GM12878 (cell line): Measurements from ENCODE around the gene HRC. TPM values are rescaled to one million over a fixed set of nuclear protein-coding genes. Genes with fewer than 3 reads are reported as not detected.

Experiments used
- ATAC-seq: fragments of 200-7000 bp; cut with Tn5 transposase; 3 replicates; pipeline ENCODE4 v1.9.1; 2020; ENCODE audit warnings: mild to moderate bottlenecking, moderate library complexity
- BruUV-seq: library from RNA; stranded (reverse); fragments of 400-500 nt; replicated peaks from 2 replicates; lab custom pipeline; 2021; lab: Mats Ljungman, UMichigan
- CTCF ChIA-PET: fragments of 300-600 bp; sonication (Branson Sonifier 250); formaldehyde crosslinking; extraction: SDS; loops from one replicate; lab custom pipeline; 2021; ENCODE audit warnings: inconsistent platforms; lab: Yijun Ruan, JAX
- POLR2A ChIA-PET: fragments of 350-600 bp; formaldehyde crosslinking; extraction: SDS; loops from one replicate; lab custom pipeline; 2021; ENCODE audit warnings: inconsistent platforms; lab: Charles Lee
- RAD21 ChIA-PET: fragments of 300-600 bp; sonication (Branson Sonifier 250); formaldehyde crosslinking; loops from one replicate; lab custom pipeline; 2023; ENCODE audit warnings: antibody characterized with exemption; ENCODE audit not compliant: unreplicated experiment; lab: Charles Lee
- SMC1A ChIA-PET: fragments of 300-600 bp; sonication (Branson Sonifier 250); formaldehyde crosslinking; loops from one replicate; lab custom pipeline; 2023; ENCODE audit not compliant: unreplicated experiment, uncharacterized antibody; lab: Charles Lee
- DNase-seq: peaks from one replicate; pipeline ENCODE4 v3.0.0-alpha.2; 2011; ENCODE audit warnings: low read depth, low spot score
- FAIRE-seq: peaks from 3 replicates; lab custom pipeline; 2011; peaks lifted over from hg19 to GRCh38; lab: Jason Lieb, UNC
- H2AFZ ChIP-seq: 2 replicates; pipeline ENCODE4 v1.6.0; 2011; ENCODE audit warnings: low read depth, low read length, control low read depth; ENCODE audit not compliant: control insufficient read depth
- H3K27ac ChIP-seq: 2 replicates; pipeline ENCODE4 v1.5.1; 2011; ENCODE audit warnings: control low read depth; ENCODE audit not compliant: control insufficient read depth, insufficient read depth
- H3K27me3 ChIP-seq, 2 experiments: replicated peaks in 1 of 2; 2 replicates each; pipeline versions ENCODE4 v1.6.0 to v1.6.1; 2011; ENCODE audit warnings: low read length in 1 of 2; ENCODE audit not compliant: control insufficient read depth in 2 of 2, insufficient read depth in 2 of 2
- H3K36me3 ChIP-seq, 2 experiments: 2 replicates each; pipeline ENCODE4 v1.5.1; 2011; ENCODE audit warnings: low read length in 1 of 2; ENCODE audit not compliant: control insufficient read depth in 2 of 2, insufficient read depth in 2 of 2
- H3K4me1 ChIP-seq: 2 replicates; pipeline ENCODE4 v1.6.1; 2011; ENCODE audit warnings: mild to moderate bottlenecking, low read length, moderate library complexity, mixed read lengths; ENCODE audit not compliant: control insufficient read depth, insufficient read depth
- H3K4me2 ChIP-seq: 2 replicates; pipeline ENCODE4 v1.6.0; 2011; ENCODE audit warnings: control low read depth; ENCODE audit not compliant: control insufficient read depth, insufficient read depth
- H3K4me3 ChIP-seq: fragments of 200-600 bp; sonication (generic); 2 replicates; pipeline ENCODE4 v1.5.1; 2016
- H3K79me2 ChIP-seq: 2 replicates; pipeline ENCODE4 v1.6.0; 2011; ENCODE audit warnings: low read length; ENCODE audit not compliant: control insufficient read depth, insufficient read depth
- H3K9ac ChIP-seq: 2 replicates; pipeline ENCODE4 v1.8.0; 2011; ENCODE audit warnings: low read length, control low read depth, mixed read lengths; ENCODE audit not compliant: control insufficient read depth, insufficient read depth
- H3K9me3 ChIP-seq: replicated peaks from 3 replicates; pipeline ENCODE4 v1.5.1; 2011; ENCODE audit warnings: mild to moderate bottlenecking, low read length; ENCODE audit not compliant: control insufficient read depth, insufficient read depth
- H4K20me1 ChIP-seq: 2 replicates; pipeline ENCODE4 v1.6.0; 2011; ENCODE audit not compliant: control insufficient read depth, insufficient read depth
- E4F1 ChIP-seq: fragments of 450-650 bp; IDR thresholded peaks from 2 replicates; pipeline ENCODE4 v1.6.1; 2018; ENCODE audit warnings: borderline replicate concordance, mild to moderate bottlenecking; ENCODE audit not compliant: partially characterized antibody
- IKZF1 ChIP-seq: fragments of 450-650 bp; conservative IDR thresholded peaks from 2 replicates; pipeline ENCODE4 v1.6.1; 2017; ENCODE audit warnings: antibody characterized with exemption, mild to moderate bottlenecking
- LARP7 ChIP-seq: fragments of 450-650 bp; IDR thresholded peaks from 2 replicates; pipeline ENCODE4 v1.6.1; 2017; ENCODE audit warnings: mild to moderate bottlenecking
- MTA2 ChIP-seq: fragments of 450-650 bp; IDR thresholded peaks from 2 replicates; pipeline ENCODE4 v1.6.1; 2016; ENCODE audit warnings: low read depth, mild to moderate bottlenecking, moderate library complexity
- POLR2AphosphoS5 ChIP-seq: IDR thresholded peaks from 2 replicates; pipeline ENCODE4 v1.6.1; 2011; ENCODE audit warnings: mild to moderate bottlenecking, low read length, inconsistent platforms
- POU2F2 ChIP-seq: IDR thresholded peaks from 3 replicates; pipeline ENCODE4 v1.6.1; 2011; ENCODE audit warnings: low read depth, mild to moderate bottlenecking, low read length, borderline replicate concordance
- STAT3 ChIP-seq: IDR thresholded peaks from 2 replicates; pipeline ENCODE4 v1.6.1; 2011; ENCODE audit warnings: low read depth, low read length, improper control_type of control experiment
- WGBS: methylation state at CpG from one replicate; pipeline ENCODE4 v1.1.6; 2016; ENCODE audit warnings: low lambda C conversion rate; ENCODE audit not compliant: insufficient replicate concordance, insufficient coverage; ENCODE audit errors: missing lambda C conversion rate; 5-methylcytosine and 5-hydroxymethylcytosine counted together
- in situ Hi-C: fragments of 300-500 bp; cut with MboI; formaldehyde crosslinking; loops from 9 replicates; pipeline ENCODE4 v1.14.3; 2018; ENCODE audit warnings: mixed read lengths
- intact Hi-C: fragments of 100-400 bp; cut with micrococcal nuclease; formaldehyde crosslinking; loops from one replicate; pipeline ENCODE4 v1.14.2; 2022; ENCODE audit not compliant: unreplicated experiment
- polyA plus RNA-seq, 11 experiments: library from polyadenylated mRNA; depleted of rRNA in 4 of 11; unstranded in 6 of 11; stranded (reverse) in 5 of 11; fragments of >200 nt; fragmentation: Nextera tagmentation in 4 of 11; fragmentation: Illumina TruSeq in 1 of 11; extraction: Ambion mirVana in 4 of 11; extraction: Trizol in 1 of 11; gene quantifications; 1 replicate in 1 of 11; 2 replicates in 10 of 11; pipeline versions ENCODE4 v1.2.1 to v1.2.3, GENCODE V29; 2011 to 2016; ENCODE audit warnings: inconsistent platforms in 2 of 11, missing spikeins in 2 of 11, low read depth in 1 of 11
- total RNA-seq, 4 experiments: library from RNA; depleted of rRNA in 3 of 4; stranded (reverse); fragments of >200 nt in 3 of 4; fragmentation: Illumina TruSeq in 1 of 4; extraction: Trizol in 1 of 4; gene quantifications; 2 replicates each; pipeline versions ENCODE4 v1.2.1 to v1.2.3, GENCODE V29; 2013 to 2021

Gene HRC
- total and polyA plus RNA-seq, 10 of the 15 experiments (the other 5 are each of a cell fraction or from before 2014, with no cell fraction given) = 0.10 TPM; not detected in 9

- Histone ChIP-seq H3K27ac (no peak overlapping the region), H3K9ac (no peak overlapping the region), H2AFZ (no peak overlapping the region), H3K9me3 (no peaks in the 10 kb centered on the region), H3K27me3 (no peaks in the 10 kb centered on the region), H3K36me3 (no peaks in the 10 kb centered on the region), H3K4me3 (no peak overlapping the region), H3K4me1 (no peaks in the 10 kb centered on the region)
- in situ Hi-C loops = no loop called here
- SMC1A ChIA-PET = no interaction called here
- FAIRE-seq (no peak), DNase-seq (no peak)
- BruUV-seq = no TSS peak
- 42% methylated on average over 23 of the region's 23 CpGs for WGBS
- RAD21 ChIA-PET = no interaction called here
- intact Hi-C loops = no loop called here
- POLR2A ChIA-PET = no interaction called here
- TF ChIP-seq IKZF1 = no peak
- TF ChIP-seq LARP7 = no peak
- TF ChIP-seq POU2F2 = no peak
- TF ChIP-seq POLR2AphosphoS5 = no peak
- no peak for TF ChIP-seq MTA2
- TF ChIP-seq E4F1 = no peak
- no peak for TF ChIP-seq STAT3
- TF ChIP-seq, all 136 proteins: peak for 0
- no peak for ATAC-seq
- no peaks in the 10 kb centered on the region for H3K79me2 ChIP-seq
- no peak overlapping the region for H3K4me2 ChIP-seq
- CTCF ChIA-PET = interaction anchor here (1.2 kb wide), 1 partner anchor 30 kb away, joined by 4 read pairs; no protein-coding TSS in a partner anchor
- H4K20me1 ChIP-seq = no peaks in the 10 kb centered on the region
Measured at GRCh38 chr19:49168421-49168820, 13.2 kb upstream of the HRC start.
